Stimulated activated CD4-positive, alpha-beta T cell treated with anti-CD3 and anti-CD28 coated beads, TNF-alpha, amount 100 ng/mL, for 4 hours (primary cell): Measurements from ENCODE around the gene NGDN.
"Not testable (repeated sequence)": the region's sequence is repeated elsewhere in the genome, so short reads cannot be mapped to it uniquely, and the experiment has no call there.

ENCODE experiments used
- DNase-seq, 3 experiments: peaks; one replicate each; pipeline ENCODE4 v3.0.0-alpha.2; 2020; ENCODE audit warnings: low read depth in 3 of 3

Gene NGDN

GRCh38 chr14:23439107-23439835 is 30.2 kb upstream of the NGDN start:
- DNase-seq: no peak

GRCh38 chr14:23441076-23441475 is 28.4 kb upstream of the NGDN start:
- no peak for DNase-seq

- no peak for DNase-seq
Measured at GRCh38 chr14:23442721-23443356, 26.7 kb upstream of the NGDN start.

GRCh38 chr14:23443411-23443812 is 26.1 kb upstream of the NGDN start:
- DNase-seq: no peak

- DNase-seq: no peak
Measured at GRCh38 chr14:23443881-23444280, 25.6 kb upstream of the NGDN start.

GRCh38 chr14:23444314-23444713 is 25.2 kb upstream of the NGDN start:
- no peak for DNase-seq

GRCh38 chr14:23445773-23446172 is 23.7 kb upstream of the NGDN start:
- DNase-seq: no peak

- DNase-seq: no peak
Measured at GRCh38 chr14:23446291-23446851, 23.1 kb upstream of the NGDN start.

- no peak for DNase-seq
Measured at GRCh38 chr14:23447361-23448350, 21.8 kb upstream of the NGDN start.

- no peak for DNase-seq
Measured at GRCh38 chr14:23449314-23449713, 20.2 kb upstream of the NGDN start.

GRCh38 chr14:23450379-23450778 is 19.1 kb upstream of the NGDN start:
- no peak for DNase-seq

GRCh38 chr14:23452237-23452636 is 17.3 kb upstream of the NGDN start:
- DNase-seq: no peak

GRCh38 chr14:23454445-23454856 is 15.1 kb upstream of the NGDN start:
- no peak for DNase-seq

GRCh38 chr14:23456883-23457586 is 12.5 kb upstream of the NGDN start:
- not testable (repeated sequence) for DNase-seq

GRCh38 chr14:23457587-23458445 is 11.7 kb upstream of the NGDN start:
- DNase-seq: no peak

- no peak for DNase-seq
Measured at GRCh38 chr14:23460960-23461359, 8.5 kb upstream of the NGDN start.

- no peak for DNase-seq
Measured at GRCh38 chr14:23464700-23465099, 4.8 kb upstream of the NGDN start.

GRCh38 chr14:23465261-23465660 is 4.2 kb upstream of the NGDN start:
- no peak for DNase-seq

GRCh38 chr14:23468704-23469126 is 788 bp upstream of the NGDN start:
- DNase-seq: no peak

GRCh38 chr14:23469906-23470403 is 452 bp downstream of the NGDN start:
- peak in 1 of 3 experiments; percentile 9 for DNase-seq
